Measurements from ENCODE around the gene PRSS23.

DNA sequence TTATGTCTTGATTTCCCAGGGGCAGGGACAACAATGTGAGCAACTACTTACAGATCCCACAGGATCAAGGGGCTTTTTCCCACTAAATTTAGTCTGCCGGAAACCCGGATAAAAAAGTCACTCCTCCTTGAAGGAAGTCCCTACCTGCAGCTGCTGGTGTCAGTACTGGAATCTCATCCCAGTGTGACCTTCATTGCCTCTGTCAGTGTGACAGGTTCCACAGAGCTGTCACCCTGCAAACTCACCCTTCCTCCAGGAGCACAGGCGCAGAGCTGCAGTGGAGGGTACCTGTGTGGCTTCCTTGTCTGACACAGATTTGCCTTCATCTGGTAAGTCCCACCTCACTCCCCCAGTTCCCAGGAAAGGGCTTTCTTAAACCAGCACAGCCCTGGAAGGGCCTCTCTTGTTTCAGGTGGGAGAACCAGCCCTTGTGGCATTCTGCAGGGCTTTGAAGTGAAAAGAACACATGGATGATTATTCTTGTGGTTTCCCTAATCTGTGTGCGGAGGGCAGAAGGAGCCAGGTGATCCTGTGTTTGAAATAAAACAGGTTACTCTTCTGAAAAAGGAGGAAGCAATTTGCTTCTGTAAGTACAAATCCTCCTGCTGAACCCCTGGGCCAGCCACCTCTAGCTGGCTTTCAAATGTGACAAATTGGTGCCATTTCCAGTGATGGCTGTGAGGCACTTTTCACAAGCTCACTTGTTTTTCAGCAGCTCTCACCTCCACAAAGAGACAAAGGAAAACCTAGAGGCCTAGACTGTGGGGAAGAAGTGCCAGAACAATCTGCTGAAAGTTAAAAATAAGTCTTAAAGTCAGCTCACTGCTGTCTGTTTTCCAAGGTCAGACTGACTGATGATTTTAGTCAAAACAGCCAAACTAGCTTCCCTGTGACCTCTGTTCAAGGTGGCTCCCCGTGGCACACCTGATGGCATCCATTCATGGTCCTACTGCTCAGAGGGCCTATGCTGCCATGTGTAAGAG lies 9.2 kb upstream of the PRSS23 start:
- TF ChIP-seq, protein P1, sequence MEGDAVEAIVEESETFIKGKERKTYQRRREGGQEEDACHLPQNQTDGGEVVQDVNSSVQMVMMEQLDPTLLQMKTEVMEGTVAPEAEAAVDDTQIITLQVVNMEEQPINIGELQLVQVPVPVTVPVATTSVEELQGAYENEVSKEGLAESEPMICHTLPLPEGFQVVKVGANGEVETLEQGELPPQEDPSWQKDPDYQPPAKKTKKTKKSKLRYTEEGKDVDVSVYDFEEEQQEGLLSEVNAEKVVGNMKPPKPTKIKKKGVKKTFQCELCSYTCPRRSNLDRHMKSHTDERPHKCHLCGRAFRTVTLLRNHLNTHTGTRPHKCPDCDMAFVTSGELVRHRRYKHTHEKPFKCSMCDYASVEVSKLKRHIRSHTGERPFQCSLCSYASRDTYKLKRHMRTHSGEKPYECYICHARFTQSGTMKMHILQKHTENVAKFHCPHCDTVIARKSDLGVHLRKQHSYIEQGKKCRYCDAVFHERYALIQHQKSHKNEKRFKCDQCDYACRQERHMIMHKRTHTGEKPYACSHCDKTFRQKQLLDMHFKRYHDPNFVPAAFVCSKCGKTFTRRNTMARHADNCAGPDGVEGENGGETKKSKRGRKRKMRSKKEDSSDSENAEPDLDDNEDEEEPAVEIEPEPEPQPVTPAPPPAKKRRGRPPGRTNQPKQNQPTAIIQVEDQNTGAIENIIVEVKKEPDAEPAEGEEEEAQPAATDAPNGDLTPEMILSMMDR (IDR thresholded peaks at IDR 0.05; ENCODE audit: low read depth, low read length): no peak
- no peak for TF ChIP-seq POLR2A (IDR thresholded peaks at IDR 0.05; ENCODE audit: extremely low read depth, insufficient read length)
- TF ChIP-seq MYC (IDR thresholded peaks at IDR 0.05; ENCODE audit: low read depth, low read length): no peak
